ENCODE results near the gene ITPR2.

The ITPR2 gene

DNA sequence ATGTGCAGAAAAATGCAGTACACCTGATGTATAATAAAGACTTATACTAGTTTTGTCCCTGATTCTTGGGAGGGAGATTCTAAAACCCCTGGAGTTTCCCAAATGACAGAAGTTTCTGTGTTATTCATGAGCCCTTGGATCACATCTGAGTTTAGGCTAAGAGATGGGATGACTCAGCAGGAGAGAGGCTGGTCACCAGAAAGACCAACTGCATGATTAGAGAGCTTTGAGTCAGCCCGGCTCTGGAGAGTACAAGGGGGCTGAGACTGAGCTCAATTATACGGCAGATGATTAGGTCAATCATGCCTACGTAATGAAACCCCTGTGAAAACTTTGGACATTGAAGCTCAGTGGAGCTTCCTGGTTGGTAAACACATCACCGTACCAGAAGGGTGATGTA is 463.4 kb downstream of the ITPR2 start:
- peak in 9 of 56 donors; percentile 8 to 81 (median 19) for DNase-seq

DNA sequence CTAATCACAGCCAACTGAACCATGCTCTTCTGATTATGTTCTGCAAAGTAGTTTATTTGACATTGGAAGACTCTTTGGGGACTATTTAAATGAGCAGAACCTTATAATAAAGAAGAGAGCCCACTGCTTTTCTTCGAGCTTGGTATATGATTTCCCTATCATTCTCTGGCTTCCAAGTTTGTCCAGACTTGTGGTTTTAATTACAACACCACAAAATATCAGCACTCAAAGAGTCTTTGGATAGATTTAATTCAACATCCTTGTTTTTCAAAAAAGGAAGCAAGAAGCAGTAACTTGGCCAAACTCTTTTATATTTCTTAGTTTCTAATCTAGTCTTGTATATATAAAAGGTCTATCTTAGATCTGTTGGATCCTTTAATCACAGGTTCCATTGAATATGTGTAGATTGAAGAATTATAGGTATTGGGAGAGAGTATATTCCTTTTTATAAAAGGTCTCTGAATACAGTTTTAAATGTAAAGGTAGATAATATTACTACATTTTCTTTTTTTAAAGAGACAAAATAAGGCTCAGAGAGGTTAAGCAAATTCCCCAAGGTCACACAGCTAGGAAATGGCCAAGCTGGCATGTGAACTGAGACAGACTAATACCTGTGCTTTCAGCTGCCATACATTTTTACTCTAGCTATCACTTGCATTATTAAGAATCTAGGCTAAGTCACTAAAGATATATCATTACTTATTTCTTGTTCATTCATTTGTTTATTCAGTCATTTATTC is 464.8 kb downstream of the ITPR2 start:
- no peak for DNase-seq

DNA sequence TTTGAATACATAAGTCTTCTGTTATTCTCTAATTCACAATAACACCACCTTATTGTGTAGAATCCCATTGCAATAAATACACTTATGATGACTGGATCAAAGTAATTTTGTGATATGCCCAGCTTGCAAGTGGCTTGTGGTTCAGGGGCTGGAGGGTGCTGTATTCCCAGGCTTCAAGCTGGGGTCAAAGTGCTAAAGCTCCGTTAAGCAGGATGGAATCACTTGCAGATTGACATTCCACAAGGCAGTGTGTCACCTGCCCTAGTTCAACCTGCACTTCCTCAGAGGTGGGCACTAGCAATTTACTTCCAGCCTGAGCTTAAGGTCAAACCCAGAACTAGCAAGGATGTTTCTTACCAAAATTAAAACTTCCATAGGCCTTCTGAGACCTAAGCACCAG is 471.0 kb downstream of the ITPR2 start:
- no peak for DNase-seq

DNA sequence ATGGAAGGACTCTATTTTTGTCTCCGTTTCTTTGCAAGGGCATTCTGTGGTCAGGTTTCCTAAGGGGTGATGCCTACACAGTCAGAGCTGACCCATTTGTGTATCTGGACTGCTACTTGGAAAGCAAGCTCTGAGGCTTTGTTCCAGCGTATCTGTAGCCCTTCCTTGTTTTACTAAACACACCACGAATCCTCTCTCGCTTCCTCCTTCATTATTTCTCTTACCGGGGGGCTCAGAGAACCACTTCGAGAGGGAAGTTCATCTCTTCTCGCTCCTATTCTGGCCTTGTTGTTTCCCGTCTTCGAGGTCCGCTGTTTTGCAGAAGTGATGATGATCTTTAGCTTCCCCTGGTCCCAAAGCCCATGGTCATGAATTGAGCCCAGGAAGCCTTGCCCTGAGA is 472.9 kb downstream of the ITPR2 start:
- peak in 11 of 56 donors; percentile 15 to 48 (median 24) for DNase-seq

DNA sequence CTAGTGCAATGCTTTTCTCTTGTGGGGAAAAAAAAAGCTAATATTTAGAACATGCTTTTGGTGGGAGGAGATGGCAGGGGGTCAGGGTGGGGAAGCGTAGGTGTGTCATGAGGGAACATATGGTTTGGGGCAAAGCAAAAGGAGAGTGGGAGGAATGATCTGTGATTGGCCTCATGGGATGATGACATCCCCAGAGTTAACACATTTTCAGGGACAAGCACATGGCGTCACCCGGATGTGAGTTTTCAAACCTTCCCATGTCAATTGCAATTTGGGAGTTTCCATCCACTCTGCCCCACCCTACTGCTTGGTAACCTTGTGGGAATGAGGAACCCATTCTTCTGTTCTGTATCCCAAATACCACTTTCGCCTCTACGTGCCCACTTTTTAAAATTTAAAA is 473.4 kb downstream of the ITPR2 start:
- DNase-seq, result no peak

DNA sequence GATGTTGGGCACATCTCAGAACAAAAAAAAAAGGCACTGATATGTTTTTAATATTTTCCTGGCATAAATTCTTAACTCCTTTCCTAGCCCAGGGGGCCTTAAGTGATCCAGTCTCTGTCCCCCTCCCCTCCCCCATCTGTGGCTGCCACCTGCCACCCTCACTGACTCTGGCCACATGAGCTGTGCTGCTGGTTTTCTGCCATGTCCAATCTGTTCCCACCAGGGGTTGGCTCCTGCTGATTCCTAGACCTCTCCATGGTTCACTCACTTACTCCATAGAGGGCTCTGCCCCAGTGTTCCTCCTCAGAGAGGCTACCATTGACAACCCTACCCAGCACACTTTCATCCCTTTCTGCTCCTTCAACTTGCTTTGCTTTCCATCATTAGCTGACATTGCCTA is 474.3 kb downstream of the ITPR2 start:
- no peak for DNase-seq

DNA sequence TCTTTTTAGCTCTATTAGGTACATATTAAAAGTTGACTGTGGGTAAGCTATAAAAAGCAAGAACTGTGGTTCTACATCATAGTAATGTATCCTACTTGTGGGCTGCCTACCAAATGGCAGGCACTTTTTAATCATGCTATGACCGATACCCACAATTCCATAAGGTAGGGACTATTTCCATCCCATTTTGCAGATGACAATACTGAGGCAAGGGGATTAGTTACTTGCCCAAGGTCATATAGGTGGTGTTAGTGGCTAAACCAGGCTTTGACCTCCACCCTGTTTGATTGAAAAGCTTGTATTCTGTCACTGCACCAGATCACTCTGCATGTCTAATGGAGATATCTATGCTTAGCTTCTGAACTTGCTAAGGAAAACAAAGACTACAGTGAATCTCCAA is 485.7 kb downstream of the ITPR2 start:
- DNase-seq, result no peak

DNA sequence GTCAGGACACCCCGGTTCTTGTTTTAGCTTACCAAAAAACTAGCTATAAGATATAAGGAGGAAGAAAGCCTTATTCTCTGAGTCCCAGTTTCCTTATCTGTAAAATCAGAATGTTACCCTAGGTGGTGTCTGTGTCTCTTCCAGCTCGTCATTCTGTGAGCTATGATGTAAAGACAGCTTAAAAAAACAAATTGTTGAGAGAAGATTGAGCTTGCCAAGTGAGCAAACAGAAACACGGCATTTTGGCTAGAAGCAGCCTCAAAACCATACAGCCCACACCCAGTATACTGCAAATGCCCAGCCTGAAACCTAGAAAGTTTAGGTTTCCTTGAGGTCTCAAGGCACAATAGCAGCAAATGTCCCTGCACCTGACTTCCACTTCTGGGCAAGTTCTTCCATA is 486.3 kb downstream of the ITPR2 start:
- no peak for DNase-seq

DNA sequence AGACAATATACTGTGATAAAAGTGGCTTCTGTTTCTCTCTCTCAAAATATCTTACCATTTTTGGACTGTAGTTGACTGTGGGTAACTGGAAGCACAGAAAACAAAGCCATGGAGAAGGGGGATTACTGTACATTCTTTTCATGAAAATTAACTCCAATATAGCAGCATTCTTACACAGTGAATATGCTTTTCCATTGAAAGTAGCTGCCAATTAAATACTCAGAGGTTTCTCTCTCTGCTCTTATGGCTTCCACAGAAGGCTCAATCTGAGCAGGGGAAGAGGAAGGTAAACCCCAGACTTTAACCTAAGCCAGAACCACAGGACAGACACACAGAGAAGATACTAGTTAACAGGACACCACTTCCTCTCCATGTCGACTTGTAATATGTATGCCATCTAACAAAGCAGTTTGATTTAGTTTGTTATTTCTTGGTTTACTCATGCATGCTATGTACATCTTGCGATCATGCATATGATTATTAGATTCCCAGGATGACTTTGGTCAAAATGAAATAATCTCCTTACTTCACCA is 487.5 kb downstream of the ITPR2 start:
- no peak for DNase-seq

DNA sequence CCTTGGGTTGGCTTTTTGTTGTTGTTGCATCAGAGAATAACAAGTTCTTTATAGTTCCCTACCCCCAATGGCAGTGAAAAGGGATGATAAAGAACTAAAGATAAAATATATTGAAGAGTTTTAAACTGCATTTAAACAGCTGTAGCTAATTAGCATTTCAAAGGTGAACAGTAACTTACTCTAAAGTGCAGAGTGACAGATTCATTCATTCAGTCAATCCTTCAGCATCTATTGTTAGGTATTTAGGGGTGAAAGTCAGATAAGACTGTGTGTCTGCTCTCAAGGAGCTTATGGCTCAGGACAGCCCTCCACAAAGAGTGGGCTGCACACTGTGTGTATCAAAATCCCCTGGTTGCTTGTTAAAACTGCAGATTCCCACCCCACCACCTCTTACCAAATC is 491.5 kb downstream of the ITPR2 start:
- DNase-seq, result no peak

DNA sequence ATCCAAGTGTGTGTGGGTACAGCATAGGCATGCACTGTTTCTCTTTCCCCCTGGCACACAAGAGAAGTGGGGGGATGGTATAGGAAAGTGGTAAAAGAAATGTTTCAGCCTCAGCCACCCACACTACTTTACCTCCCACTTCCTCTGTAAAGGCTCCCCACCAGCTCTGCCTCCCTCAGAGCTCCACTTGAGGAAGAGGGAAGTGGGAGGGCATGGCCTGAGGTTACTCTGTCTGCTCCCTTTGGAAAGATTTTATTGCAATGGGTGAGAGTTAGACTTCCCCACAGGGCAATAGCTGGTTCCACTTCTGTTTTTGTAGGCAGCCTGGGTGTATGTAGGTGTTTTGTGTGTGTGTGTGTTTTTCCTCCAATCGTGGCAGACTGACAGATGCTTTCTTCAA is 492.3 kb downstream of the ITPR2 start:
- peak in 21 of 56 donors; percentile 6 to 53 (median 24) for DNase-seq

DNA sequence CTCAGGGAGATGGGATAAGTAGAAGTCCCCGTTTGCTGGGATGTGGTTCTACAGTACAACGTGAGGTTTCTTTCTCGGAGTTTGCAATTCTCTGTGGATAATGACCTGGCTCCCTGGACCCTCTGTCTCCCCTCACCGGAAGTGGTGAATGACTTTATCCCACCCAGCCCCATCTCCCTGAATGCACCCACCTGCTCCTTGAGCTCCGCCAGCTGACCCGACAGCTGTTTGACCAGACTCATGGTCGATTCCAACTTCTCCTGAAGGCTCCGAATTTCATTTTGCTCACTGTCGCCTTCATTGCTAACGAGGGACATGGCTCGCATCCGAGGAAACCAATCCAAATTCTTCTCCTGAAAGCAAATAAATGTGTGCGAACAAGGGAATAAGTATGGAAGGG is 493.0 kb downstream of the ITPR2 start:
- DNase-seq, result no peak

DNA sequence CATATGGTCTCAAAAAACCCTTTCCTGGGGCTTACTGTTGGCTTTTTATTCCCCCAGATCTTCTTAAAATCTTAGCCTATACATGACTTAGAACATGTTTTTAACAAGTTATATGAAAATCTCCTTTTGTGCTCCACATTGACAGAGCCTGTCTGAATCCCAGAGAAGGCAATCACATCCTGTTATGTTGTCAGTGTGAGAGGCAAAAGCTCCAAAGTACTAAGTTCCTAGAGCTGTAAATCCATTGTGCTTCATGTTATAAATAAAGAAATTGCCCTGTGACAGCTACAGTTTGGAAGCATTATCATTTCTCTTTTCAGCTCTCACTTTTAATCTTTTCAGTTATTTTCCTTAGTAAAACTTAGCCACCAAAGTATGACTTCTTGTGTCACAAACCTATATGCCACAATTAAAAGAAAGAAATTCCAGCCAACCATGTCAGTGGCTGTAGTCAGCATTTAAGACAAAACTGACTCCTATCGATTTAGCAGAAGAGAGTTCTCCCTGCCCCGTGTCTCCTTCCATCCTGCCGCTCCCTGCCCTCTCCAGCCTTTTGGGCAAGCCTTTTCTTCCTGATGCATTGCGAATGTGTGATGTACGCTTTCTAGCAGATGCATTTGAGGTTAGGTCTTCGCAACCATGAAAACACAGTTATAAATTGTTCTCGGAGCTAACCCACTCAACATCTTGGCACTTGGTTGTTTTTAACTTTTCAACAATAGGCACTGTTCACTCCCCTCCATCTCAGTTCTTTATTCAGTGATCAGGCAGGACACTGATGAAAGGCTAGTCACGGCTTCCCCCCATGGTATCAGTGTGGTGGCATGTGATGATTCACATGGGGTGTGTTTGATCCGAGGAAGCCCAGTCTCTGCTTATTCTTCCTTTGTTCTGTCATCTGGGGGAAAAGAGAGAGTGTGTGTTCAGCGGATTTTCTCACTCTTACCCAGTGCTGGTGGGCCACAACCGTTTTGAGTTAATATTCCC is 494.1 kb downstream of the ITPR2 start:
- DNase-seq, result peak in 46 of 56 donors; percentile 8 to 83 (median 62)

DNA sequence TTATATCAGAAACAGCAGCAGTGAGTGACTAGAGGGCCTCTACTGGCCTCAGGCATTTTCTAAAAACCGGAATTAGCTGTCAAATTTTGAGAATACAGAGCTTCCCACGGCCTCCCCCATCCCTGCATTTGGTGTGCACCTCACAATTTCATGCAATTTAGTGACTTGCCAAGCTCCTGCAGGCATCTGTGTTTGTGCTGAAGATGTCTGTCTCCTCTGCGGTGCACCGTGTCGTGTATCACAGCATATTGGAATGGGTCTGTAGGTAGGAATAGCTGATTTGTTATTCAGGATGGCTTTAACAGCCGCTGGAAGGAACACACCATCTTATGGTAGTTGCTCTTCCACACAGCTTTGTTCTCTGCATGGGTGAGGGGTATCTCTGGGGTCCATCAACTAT is 497.3 kb downstream of the ITPR2 start:
- DNase-seq, result peak in 3 of 56 donors; percentile 12 to 42 (median 13)

DNA sequence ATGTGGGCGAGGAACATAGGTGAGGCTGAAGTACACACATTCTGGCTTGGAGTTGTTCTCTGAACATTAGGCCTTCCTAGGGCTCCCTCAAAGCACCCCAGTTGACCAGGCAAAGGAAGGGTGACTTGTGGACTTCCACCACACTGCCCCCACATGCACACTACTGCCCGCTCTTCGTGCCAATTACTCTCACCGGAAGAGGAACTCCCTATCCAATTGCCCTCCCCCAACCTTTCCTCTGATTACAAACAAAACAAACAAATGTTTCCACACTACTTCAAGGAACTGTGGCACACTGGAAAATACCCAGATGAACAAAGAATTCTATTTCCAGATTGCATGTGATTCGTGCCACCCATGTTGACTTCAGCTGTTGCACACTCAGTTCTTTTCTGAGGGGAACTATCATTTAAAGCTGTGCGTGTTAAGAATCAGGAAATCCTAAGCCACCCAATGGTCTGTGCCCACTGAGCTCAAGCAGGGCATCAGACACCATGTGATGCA is 498.3 kb downstream of the ITPR2 start:
- peak in 13 of 56 donors; percentile 15 to 56 (median 28) for DNase-seq

DNA sequence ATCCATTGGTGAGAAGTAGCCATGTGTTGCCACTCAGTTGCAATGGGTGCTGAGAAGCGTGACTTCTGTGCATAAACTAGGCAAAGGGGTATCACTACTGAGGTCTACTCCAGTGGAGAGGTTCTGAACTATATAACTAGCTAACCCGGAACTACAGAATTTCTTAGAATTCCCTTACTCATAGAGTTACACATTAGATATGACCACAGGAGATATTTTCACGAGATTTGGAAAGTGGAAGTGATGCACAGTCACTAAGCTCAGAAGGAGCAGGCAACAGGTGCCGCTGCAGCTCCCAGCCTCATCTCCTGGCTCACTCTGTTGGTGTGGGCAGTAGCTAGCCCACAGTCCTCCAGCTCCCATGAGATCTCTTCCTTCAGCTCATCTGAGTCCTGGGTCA is 501.0 kb downstream of the ITPR2 start:
- no peak for DNase-seq

DNA sequence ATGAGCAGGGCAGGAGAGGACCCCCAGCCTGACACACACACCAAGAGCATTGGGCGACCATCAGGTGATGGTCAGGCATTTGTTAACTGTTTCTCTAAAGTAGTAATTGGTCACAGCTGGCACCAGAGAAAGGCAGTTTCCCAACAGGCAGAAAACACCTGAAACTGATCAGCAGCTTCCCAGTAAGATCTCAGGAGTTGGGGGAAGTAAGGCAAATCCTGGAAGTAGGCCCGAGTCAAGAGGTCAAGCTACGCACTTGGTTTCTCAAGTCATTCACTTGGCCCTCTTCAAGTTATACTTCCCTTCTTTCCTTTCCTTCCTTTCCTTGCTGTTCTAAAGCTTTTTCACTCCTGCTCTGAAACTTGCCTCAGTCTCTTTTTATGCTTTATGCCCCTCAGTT is 501.9 kb downstream of the ITPR2 start:
- DNase-seq, result no peak

DNA sequence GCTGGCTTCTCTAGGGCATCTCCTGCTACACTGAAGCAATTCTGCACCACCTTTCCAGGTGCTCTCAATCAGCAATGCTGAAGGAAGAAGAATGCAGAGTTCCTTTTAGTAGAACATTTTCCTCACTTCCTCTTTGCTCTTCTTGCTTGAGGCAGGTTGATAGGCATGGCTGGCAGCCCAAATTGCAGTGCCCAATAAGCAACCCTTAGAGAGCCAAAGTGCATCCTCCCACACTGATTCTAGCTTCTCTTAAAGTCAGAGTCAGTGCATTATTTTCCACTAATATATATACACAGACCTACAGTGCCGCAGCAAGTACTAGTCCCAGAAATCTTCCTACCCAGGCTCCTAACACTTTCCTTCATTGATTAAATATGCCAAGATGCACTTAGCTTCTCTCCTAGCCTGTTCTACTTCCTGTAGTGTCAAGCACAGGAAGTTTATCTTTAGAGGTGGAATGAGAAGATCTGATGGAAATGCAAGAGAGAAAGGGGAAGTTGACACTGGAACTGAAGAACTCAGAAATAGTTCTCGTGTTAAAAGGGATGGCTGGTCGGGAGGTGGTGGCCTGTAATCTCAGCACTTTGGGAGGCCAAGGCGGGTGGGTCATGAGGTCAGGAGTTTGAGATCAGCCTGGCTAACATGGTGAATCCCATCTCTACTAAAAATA is 504.9 kb downstream of the ITPR2 start:
- DNase-seq, result peak in 1 of 56 donors; percentile 5

DNA sequence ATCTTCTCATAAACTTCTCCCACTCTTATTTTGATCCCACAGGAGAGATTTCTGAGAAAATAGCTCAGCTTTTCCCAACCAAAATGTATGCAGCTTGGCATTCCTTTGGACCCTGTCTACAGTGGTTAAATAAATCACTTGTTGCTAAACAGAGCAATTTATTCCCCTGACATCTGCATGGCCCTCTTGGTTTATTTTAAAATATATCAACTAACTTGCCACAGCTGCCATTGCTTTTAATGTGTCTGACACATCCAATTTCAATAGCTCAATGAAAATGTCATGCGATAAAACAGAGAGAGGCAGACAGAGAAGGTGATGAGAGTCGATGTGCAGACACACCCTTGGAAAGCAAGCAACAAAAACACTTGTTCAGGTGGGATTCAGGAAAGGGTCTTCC is 509.3 kb downstream of the ITPR2 start:
- DNase-seq, result no peak

DNA sequence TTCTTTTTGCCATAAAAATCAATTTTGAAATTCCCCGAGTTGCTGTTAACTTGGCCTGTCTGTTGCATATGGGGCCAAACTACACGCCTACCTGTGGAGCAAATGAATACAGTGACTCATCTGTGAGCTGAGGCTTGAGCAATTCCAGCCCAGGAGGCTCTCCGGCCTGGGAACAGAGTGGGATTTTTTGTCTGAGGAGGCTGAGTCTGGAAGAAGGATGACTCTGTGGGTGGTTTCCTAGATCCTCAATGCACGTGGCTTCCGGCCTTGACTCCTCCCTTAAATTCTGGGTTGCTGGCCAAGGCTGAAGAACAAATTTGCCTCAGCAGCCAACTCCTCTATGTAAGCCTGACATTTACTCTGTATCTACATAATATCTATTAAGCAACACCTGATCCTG is 513.5 kb downstream of the ITPR2 start:
- DNase-seq, result no peak

DNA sequence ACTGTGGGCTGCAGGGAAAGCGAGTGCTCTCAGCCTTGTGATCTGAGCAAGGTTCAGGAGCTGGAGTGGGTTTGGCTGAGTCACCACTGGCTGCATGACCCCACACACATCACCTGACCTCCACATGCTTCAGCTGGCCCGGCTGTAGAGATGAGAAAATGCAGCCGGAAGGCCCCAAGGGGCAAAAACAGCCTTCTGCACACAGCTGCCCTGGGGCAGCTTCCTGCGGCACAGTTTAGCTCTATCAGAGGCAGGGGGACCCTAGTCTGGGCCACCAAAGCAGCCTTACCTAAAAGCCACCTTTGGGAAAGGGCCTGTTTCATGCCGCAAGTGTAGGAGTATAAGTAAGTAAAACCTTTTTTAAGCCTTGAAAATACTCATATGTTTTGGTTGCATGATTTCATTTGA is 514.3 kb downstream of the ITPR2 start:
- DNase-seq, result peak in 12 of 56 donors; percentile 7 to 35 (median 20)

Measured in nucleus accumbens (tissue), 56 donors.